ENCODE measurements around the gene MGAM2. TPM values are rescaled to one million over a fixed set of nuclear protein-coding genes. Genes with fewer than 3 reads are reported as not detected.

MGAM2 gene
- total RNA-seq, 6 experiments from 2014 or later: 0.09 to 4.4 (median 0.25) TPM

- no peak for ATAC-seq
- WGBS (ENCODE audit: insufficient coverage, low coverage, low lambda C conversion rate, missing lambda C conversion rate): 35% methylated on average over 7 of the region's 7 CpGs
- no peak overlapping the region for H3K27ac ChIP-seq
Measured at GRCh38 chr7:142248166-142249160, 136.9 kb downstream of the MGAM2 start.

GRCh38 chr7:142249918-142250317 is 138.4 kb downstream of the MGAM2 start:
- DNase-seq (no peak), ATAC-seq (no peak)
- Histone ChIP-seq H3K9me3 (no peaks in the 10 kb centered on the region), H3K27me3 (no peaks in the 10 kb centered on the region), H3K4me3 (no peak overlapping the region), H3K36me3 (no peaks in the 10 kb centered on the region), H3K27ac (no peak overlapping the region), H3K4me1 (no peaks in the 10 kb centered on the region)
- intact Hi-C loops (cut with DNase I): no loop called here
- TF ChIP-seq CTCF (IDR thresholded peaks at IDR 0.05) (no peak), POLR2A (IDR thresholded peaks at IDR 0.05) (no peak)

More at GRCh38 chr7:142248166-142249160, 136.9 kb downstream of the MGAM2 start:
- H3K9me3 ChIP-seq: no peaks in the 10 kb centered on the region
- TF ChIP-seq POLR2A (IDR thresholded peaks at IDR 0.05) (no peak), CTCF (IDR thresholded peaks at IDR 0.05) (no peak)
- intact Hi-C loops (cut with DNase I): no loop called here
- H3K4me3 ChIP-seq: no peak overlapping the region
- H3K4me1 ChIP-seq: no peaks in the 10 kb centered on the region
- H3K27me3 ChIP-seq: no peaks in the 10 kb centered on the region
- DNase-seq: no peak
- H3K36me3 ChIP-seq: no peaks in the 10 kb centered on the region

DNA sequence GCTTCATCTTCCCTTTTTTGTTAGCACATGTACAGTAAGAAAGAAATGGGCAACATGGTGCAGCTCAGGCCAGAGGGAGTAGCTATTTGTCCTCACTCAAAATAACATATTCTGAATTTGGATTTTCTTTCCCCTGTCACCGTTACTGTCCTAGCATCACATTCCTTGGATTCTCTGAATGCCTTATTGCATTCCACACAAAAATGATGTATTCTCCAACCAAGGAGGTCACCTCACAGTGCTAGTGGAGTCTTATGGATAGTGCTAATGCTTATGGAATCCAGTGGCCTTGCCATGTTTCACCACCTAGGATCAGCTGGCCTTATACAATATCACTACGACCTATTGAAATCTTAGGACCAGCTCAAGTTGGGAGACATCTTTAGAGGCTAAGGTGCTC is 139.2 kb downstream of the MGAM2 start:
- TF ChIP-seq CTCF (IDR thresholded peaks at IDR 0.05): no peak
- no peak overlapping the region for H3K27ac ChIP-seq
- WGBS (ENCODE audit: insufficient coverage, low coverage, low lambda C conversion rate, missing lambda C conversion rate): 77% methylated on average over 2 of the region's 2 CpGs
- no peaks in the 10 kb centered on the region for H3K36me3 ChIP-seq
- no peaks in the 10 kb centered on the region for H3K9me3 ChIP-seq
- no peak for DNase-seq
- no peaks in the 10 kb centered on the region for H3K27me3 ChIP-seq
- H3K4me1 ChIP-seq: no peaks in the 10 kb centered on the region
- intact Hi-C loops (cut with DNase I): no loop called here
- H3K4me3 ChIP-seq: no peak overlapping the region
- ATAC-seq: no peak

DNA sequence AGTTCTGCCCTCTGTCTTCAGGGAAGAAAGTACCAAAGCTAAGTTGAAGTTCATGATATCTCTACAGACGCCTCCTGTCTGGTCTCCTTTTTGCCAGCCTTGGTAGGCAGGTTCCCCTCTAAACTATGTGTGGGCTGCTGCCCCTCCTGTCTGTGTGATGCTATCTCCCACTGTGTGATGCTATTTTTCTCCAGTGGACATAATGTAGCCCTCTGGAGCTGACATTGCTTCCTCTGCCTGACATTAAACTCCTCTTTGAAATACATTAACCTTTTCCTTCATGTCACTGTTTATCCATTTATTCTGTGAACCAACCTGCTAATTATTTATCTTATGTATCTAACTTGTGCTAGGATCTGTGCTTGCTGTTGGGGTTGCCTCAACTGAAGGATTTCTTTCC is 146.4 kb downstream of the MGAM2 start, which contains the start of gene PRSS58:
TSS of gene PRSS58 (minus strand) at position 101 of the 400 bp plus-strand sequence. CDS start 351 bp downstream, outside the sequence.
- intact Hi-C loops (cut with DNase I): no loop called here
- TF ChIP-seq CTCF (IDR thresholded peaks at IDR 0.05) (no peak), POLR2A (IDR thresholded peaks at IDR 0.05) (no peak)
- Histone ChIP-seq H3K27me3 (no peaks in the 10 kb centered on the region), H3K4me1 (no peaks in the 10 kb centered on the region), H3K9me3 (no peaks in the 10 kb centered on the region), H3K27ac (no peak within 1 kb of the TSS), H3K36me3 (no peaks in the 10 kb centered on the region), H3K4me3 (no peak within 1 kb of the TSS)
- no CpG with 5 or more reads among the region's 1 CpG for WGBS (ENCODE audit: insufficient coverage, low coverage, low lambda C conversion rate, missing lambda C conversion rate)
- ATAC-seq (no peak), DNase-seq (no peak)
